Neutrophil (primary cell): ENCODE measurements around the gene ITGA1.

Source experiments
- H3K27ac ChIP-seq: fragments of 200-600 bp; sonication (generic); 2 replicates; pipeline ENCODE4 v1.5.1; 2016; ENCODE audit warnings: mild to moderate bottlenecking, moderate library complexity
- H3K27me3 ChIP-seq: fragments of 200-600 bp; sonication (generic); 2 replicates; pipeline ENCODE4 v1.6.0; 2016; ENCODE audit warnings: mild to moderate bottlenecking
- H3K36me3 ChIP-seq: fragments of 200-600 bp; sonication (generic); 2 replicates; pipeline ENCODE4 v1.5.1; 2017
- H3K4me1 ChIP-seq, 2 experiments: fragments of 200-600 bp in 1 of 2; sonication (generic) in 1 of 2; 1 replicate in 1 of 2; 2 replicates in 1 of 2; pipeline versions ENCODE4 v1.5.1 to v1.6.1; 2013 to 2016; ENCODE audit warnings: low read depth in 1 of 2, low read length in 1 of 2, mild to moderate bottlenecking in 1 of 2, moderate library complexity in 1 of 2; ENCODE audit not compliant: control insufficient read depth in 1 of 2, insufficient read depth in 1 of 2
- H3K4me3 ChIP-seq, 2 experiments: fragments of 200-600 bp in 1 of 2; sonication (generic) in 1 of 2; 1 replicate in 1 of 2; 2 replicates in 1 of 2; pipeline ENCODE4 v1.5.1; 2013 to 2016; ENCODE audit warnings: low read depth in 1 of 2, low read length in 1 of 2, mild to moderate bottlenecking in 1 of 2, moderate library complexity in 1 of 2
- H3K9me3 ChIP-seq: fragments of 200-600 bp; sonication (generic); 2 replicates; pipeline ENCODE4 v1.5.1; 2016
- TF ChIP-seq, protein P1 (sequence below): fragments of 200-600 bp; sonication (generic); IDR thresholded peaks from 2 replicates; pipeline ENCODE4 v1.5.1; 2016; ENCODE audit warnings: antibody characterized with exemption

ITGA1 gene

GRCh38 chr5:52943285-52943684 is 155.6 kb downstream of the ITGA1 start:
- Histone ChIP-seq H3K4me3 (no peak overlapping the region), H3K27me3 (no peaks in the 10 kb centered on the region), H3K36me3 (no peaks in the 10 kb centered on the region), H3K27ac (no peak overlapping the region), H3K4me1 (no peaks in the 10 kb centered on the region), H3K9me3 (no peaks in the 10 kb centered on the region)
- TF ChIP-seq, protein P1, sequence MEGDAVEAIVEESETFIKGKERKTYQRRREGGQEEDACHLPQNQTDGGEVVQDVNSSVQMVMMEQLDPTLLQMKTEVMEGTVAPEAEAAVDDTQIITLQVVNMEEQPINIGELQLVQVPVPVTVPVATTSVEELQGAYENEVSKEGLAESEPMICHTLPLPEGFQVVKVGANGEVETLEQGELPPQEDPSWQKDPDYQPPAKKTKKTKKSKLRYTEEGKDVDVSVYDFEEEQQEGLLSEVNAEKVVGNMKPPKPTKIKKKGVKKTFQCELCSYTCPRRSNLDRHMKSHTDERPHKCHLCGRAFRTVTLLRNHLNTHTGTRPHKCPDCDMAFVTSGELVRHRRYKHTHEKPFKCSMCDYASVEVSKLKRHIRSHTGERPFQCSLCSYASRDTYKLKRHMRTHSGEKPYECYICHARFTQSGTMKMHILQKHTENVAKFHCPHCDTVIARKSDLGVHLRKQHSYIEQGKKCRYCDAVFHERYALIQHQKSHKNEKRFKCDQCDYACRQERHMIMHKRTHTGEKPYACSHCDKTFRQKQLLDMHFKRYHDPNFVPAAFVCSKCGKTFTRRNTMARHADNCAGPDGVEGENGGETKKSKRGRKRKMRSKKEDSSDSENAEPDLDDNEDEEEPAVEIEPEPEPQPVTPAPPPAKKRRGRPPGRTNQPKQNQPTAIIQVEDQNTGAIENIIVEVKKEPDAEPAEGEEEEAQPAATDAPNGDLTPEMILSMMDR, result no peak

GRCh38 chr5:52943808-52944207 is 156.1 kb downstream of the ITGA1 start:
- Histone ChIP-seq H3K4me1 (no peaks in the 10 kb centered on the region), H3K4me3 (no peak overlapping the region), H3K27ac (no peak overlapping the region), H3K36me3 (no peaks in the 10 kb centered on the region), H3K9me3 (no peaks in the 10 kb centered on the region), H3K27me3 (no peaks in the 10 kb centered on the region)
- TF ChIP-seq, protein P1, result no peak

DNA sequence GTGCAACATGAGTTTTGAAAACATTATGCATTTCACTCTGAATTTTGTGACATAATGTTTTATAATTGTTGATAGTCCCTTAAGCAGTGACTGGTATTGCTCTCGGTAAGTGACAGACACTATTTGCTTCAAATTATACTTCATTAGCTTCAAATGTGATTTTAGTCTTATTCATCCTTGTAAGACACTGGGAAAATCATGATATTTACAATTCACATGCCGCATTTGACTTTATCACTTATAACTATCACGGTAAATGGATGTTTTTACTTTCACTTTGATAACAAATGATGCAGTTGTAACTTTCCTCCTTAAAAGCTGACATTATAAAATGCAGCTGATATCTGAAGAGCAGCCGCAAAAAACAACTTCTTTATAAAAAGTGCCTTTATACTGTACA is 157.3 kb downstream of the ITGA1 start:
- no peaks in the 10 kb centered on the region for H3K27me3 ChIP-seq
- H3K9me3 ChIP-seq, result no peaks in the 10 kb centered on the region
- H3K36me3 ChIP-seq, result no peaks in the 10 kb centered on the region
- H3K4me3 ChIP-seq, result no peak overlapping the region
- no peak overlapping the region for H3K27ac ChIP-seq
- H3K4me1 ChIP-seq, result no peaks in the 10 kb centered on the region
- TF ChIP-seq, protein P1, result no peak

- H3K36me3 ChIP-seq, result no peaks in the 10 kb centered on the region
- TF ChIP-seq, protein P1, result no peak
- no peak overlapping the region for H3K4me3 ChIP-seq
- no peaks in the 10 kb centered on the region for H3K27me3 ChIP-seq
- H3K9me3 ChIP-seq, result no peaks in the 10 kb centered on the region
- H3K27ac ChIP-seq, result no peak overlapping the region
- H3K4me1 ChIP-seq, result no peaks in the 10 kb centered on the region
Observed at GRCh38 chr5:52947208-52947607, 159.5 kb downstream of the ITGA1 start.

- TF ChIP-seq, protein P1, result no peak
- no peak overlapping the region for H3K4me3 ChIP-seq
- no peak overlapping the region for H3K27ac ChIP-seq
- no peaks in the 10 kb centered on the region for H3K9me3 ChIP-seq
- no peaks in the 10 kb centered on the region for H3K27me3 ChIP-seq
- no peaks in the 10 kb centered on the region for H3K36me3 ChIP-seq
- no peaks in the 10 kb centered on the region for H3K4me1 ChIP-seq
Observed at GRCh38 chr5:52947851-52948250, 160.1 kb downstream of the ITGA1 start.
